Activated CD8-positive, alpha-beta memory T cell treated with anti-CD3 and anti-CD28 coated beads for 48 hours (primary cell): ENCODE measurements around the gene RPS25.
"Not testable (repeated sequence)": the region's sequence is repeated elsewhere in the genome, so short reads cannot be mapped to it uniquely, and the experiment has no call there.

Experiments
- DNase-seq, 3 experiments: peaks; one replicate each; pipeline ENCODE4 v3.0.0-alpha.2; 2020; ENCODE audit warnings: low read depth in 2 of 3, low spot score in 2 of 3

Gene RPS25

GRCh38 chr11:118973985-118974384 lies 44.2 kb downstream of the RPS25 start:
- no peak for DNase-seq

GRCh38 chr11:118971646-118972045 lies 46.5 kb downstream of the RPS25 start, which contains the start of gene FOXR1:
TSS of gene FOXR1 (plus strand) at chr11:118971761. CDS start at chr11:118971932, 171 bp downstream.
- no peak for DNase-seq

GRCh38 chr11:118969508-118969907 lies 48.6 kb downstream of the RPS25 start:
- not testable (repeated sequence) for DNase-seq
